Endothelial cell (in vitro differentiated cells): ENCODE results near the gene ANKRD18B. TPM values are rescaled to one million over a fixed set of nuclear protein-coding genes. Genes with fewer than 3 reads are reported as not detected.

Experiments used
- DNase-seq: peaks from one replicate; pipeline ENCODE4 v3.0.0; 2021; ENCODE audit warnings: low spot score
- H3K27ac Mint-ChIP-seq: one replicate; pipeline ENCODE4 v1.8.0; 2021; ENCODE audit warnings: mixed read lengths, inconsistent platforms; ENCODE audit not compliant: unreplicated experiment
- H3K27me3 Mint-ChIP-seq: one replicate; pipeline ENCODE4 v1.8.0; 2021; ENCODE audit warnings: mild to moderate bottlenecking, moderate library complexity, mixed read lengths, inconsistent platforms; ENCODE audit not compliant: unreplicated experiment
- H3K36me3 Mint-ChIP-seq: one replicate; pipeline ENCODE4 v1.8.0; 2021; ENCODE audit warnings: mild to moderate bottlenecking, low read depth, mixed read lengths, inconsistent platforms; ENCODE audit not compliant: unreplicated experiment
- H3K4me1 Mint-ChIP-seq: one replicate; pipeline ENCODE4 v1.8.0; 2021; ENCODE audit warnings: mild to moderate bottlenecking, mixed read lengths, inconsistent platforms; ENCODE audit not compliant: unreplicated experiment
- H3K4me3 Mint-ChIP-seq: one replicate; pipeline ENCODE4 v1.8.0; 2021; ENCODE audit warnings: mild to moderate bottlenecking, mixed read lengths, inconsistent platforms; ENCODE audit not compliant: unreplicated experiment
- H3K9me3 Mint-ChIP-seq: one replicate; pipeline ENCODE4 v1.8.0; 2021; ENCODE audit warnings: mixed read lengths, inconsistent platforms; ENCODE audit not compliant: unreplicated experiment
- total RNA-seq: library from RNA; stranded (reverse); fragmentation: NEBNext Ultra II Directional; extraction: Animal tissue kit (Norgen Biotek cat#: 25700); gene quantifications from one replicate; pipeline ENCODE4 v1.2.1, GENCODE V29; 2021; ENCODE audit not compliant: unreplicated experiment
- TF ChIP-seq, protein P1 (sequence below): fragments of 200-600 bp; sonication (generic); IDR thresholded peaks from one replicate; pipeline ENCODE4 v1.5.0; 2021; ENCODE audit warnings: antibody characterized with exemption; ENCODE audit not compliant: unreplicated experiment

The ANKRD18B gene
- total RNA-seq, 1 donor from 2014 or later: 0.41 TPM

DNA sequence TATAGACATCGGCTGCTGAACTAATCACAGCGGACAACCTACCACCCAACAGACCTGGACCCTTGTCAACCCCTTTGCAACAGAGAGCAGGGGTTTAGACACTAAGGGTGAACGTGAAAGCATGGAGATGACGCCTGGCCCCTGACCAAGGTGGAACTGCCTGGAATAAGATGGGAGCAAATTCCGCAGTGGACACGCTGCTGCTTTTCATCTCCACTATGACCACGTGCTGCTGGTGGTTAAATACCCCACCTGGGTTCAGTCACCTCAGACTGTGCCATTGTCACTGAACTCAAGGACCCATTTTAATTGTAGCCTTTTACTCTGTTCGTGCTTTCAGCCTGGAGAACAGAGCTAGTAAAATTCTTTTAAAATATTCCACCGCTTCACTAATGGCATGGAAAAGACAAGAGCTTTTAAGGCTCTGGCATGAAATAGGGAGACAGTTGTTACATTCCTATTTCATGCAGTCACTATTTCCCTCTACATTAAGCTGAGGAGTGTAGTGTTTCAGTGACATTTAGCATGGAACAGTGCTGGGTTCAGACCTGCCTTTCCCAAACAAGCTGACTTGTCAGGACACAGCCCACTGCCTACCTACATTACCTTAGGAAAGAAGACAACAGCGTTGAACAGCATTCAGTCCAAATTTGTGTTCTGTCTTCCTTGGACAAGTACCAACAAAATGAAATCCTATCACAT lies 96.8 kb downstream of the ANKRD18B start:
- DNase-seq: no peak
- H3K27me3 Mint-ChIP-seq: peaks cover 10% of the 10 kb centered on the region
- no peak overlapping the region for H3K27ac Mint-ChIP-seq
- H3K9me3 Mint-ChIP-seq: no peaks in the 10 kb centered on the region
- no peak overlapping the region for H3K4me3 Mint-ChIP-seq
- H3K36me3 Mint-ChIP-seq: no peaks in the 10 kb centered on the region
- TF ChIP-seq, protein P1, sequence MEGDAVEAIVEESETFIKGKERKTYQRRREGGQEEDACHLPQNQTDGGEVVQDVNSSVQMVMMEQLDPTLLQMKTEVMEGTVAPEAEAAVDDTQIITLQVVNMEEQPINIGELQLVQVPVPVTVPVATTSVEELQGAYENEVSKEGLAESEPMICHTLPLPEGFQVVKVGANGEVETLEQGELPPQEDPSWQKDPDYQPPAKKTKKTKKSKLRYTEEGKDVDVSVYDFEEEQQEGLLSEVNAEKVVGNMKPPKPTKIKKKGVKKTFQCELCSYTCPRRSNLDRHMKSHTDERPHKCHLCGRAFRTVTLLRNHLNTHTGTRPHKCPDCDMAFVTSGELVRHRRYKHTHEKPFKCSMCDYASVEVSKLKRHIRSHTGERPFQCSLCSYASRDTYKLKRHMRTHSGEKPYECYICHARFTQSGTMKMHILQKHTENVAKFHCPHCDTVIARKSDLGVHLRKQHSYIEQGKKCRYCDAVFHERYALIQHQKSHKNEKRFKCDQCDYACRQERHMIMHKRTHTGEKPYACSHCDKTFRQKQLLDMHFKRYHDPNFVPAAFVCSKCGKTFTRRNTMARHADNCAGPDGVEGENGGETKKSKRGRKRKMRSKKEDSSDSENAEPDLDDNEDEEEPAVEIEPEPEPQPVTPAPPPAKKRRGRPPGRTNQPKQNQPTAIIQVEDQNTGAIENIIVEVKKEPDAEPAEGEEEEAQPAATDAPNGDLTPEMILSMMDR: no peak
- peaks cover 5% of the 10 kb centered on the region for H3K4me1 Mint-ChIP-seq

Other genes starting within 250 kb of the ANKRD18B start
- 33.5 TPM for gene NFX1, start 233.7 kb upstream of the ANKRD18B start, total RNA-seq
- 0.64 TPM for gene AQP7, start 121.7 kb upstream of the ANKRD18B start, total RNA-seq
- gene AQP3, start 76.7 kb upstream of the ANKRD18B start, total RNA-seq: 6.0 TPM
- 22.6 TPM for gene NOL6, start 50.3 kb upstream of the ANKRD18B start, total RNA-seq